Panc1 (cell line): ENCODE measurements around the gene PRKCD. TPM values are rescaled to one million over a fixed set of nuclear protein-coding genes. Genes with fewer than 3 reads are reported as not detected.

ENCODE experiments used
- ATAC-seq: fragments of 200-7000 bp; cut with Tn5 transposase; 2 replicates; pipeline ENCODE4 v1.9.1; 2020; ENCODE audit warnings: mild to moderate bottlenecking, moderate library complexity
- BruUV-seq: library from RNA; stranded (reverse); fragments of 400-500 nt; replicated peaks from 2 replicates; lab custom pipeline; 2021; lab: Mats Ljungman, UMichigan
- CTCF ChIA-PET: fragments of 300-600 bp; sonication (Branson Sonifier 250); formaldehyde crosslinking; loops from one replicate; lab custom pipeline; 2022; ENCODE audit warnings: antibody characterized with exemption; lab: Charles Lee
- POLR2A ChIA-PET: fragments of 300-600 bp; sonication (Branson Sonifier 250); formaldehyde crosslinking; loops from one replicate; lab custom pipeline; 2022; ENCODE audit warnings: antibody characterized with exemption; lab: Charles Lee
- DNase-seq: peaks from one replicate; pipeline ENCODE4 v3.0.0-alpha.2; 2010; ENCODE audit warnings: low read depth, low spot score
- H3K27ac ChIP-seq: 2 replicates; pipeline ENCODE4 v1.5.1; 2011; ENCODE audit warnings: mild to moderate bottlenecking, low read length, inconsistent platforms
- H3K27me3 ChIP-seq: fragments of 200-500 bp; sonication (Bioruptor generic); 2 replicates; pipeline ENCODE4 v1.6.0; 2014; ENCODE audit warnings: low read length, inconsistent platforms; ENCODE audit not compliant: control insufficient read depth, insufficient read depth
- H3K36me3 ChIP-seq: fragments of 200-500 bp; sonication (Bioruptor generic); 2 replicates; pipeline ENCODE4 v1.5.1; 2014; ENCODE audit warnings: inconsistent platforms, mild to moderate bottlenecking, low read length, moderate library complexity; ENCODE audit not compliant: control insufficient read depth, insufficient read depth
- H3K4me1 ChIP-seq: 2 replicates; pipeline ENCODE4 v1.5.1; 2011; ENCODE audit warnings: inconsistent platforms, mild to moderate bottlenecking, low read length, moderate library complexity; ENCODE audit not compliant: control insufficient read depth, insufficient read depth
- H3K4me3 ChIP-seq, 2 experiments: 2 replicates each; pipeline ENCODE4 v1.5.1; 2011 to 2012; ENCODE audit warnings: low read depth in 2 of 2, low read length in 2 of 2, mild to moderate bottlenecking in 2 of 2, inconsistent platforms in 1 of 2, moderate library complexity in 1 of 2
- H3K9me3 ChIP-seq: fragments of 200-500 bp; sonication (Bioruptor generic); 2 replicates; pipeline ENCODE4 v1.5.1; 2014; ENCODE audit warnings: low read depth, mild to moderate bottlenecking, inconsistent platforms, low read length, moderate library complexity; ENCODE audit not compliant: control insufficient read depth, insufficient read depth
- CTCF ChIP-seq: fragments of 450-650 bp; IDR thresholded peaks from 2 replicates; pipeline ENCODE4 v1.5.1; 2017; ENCODE audit warnings: mild to moderate bottlenecking
- POLR2AphosphoS5 ChIP-seq: IDR thresholded peaks from 2 replicates; pipeline ENCODE4 v1.6.1; 2012; ENCODE audit warnings: mild to moderate bottlenecking, low read depth, low read length, moderate library complexity
- REST ChIP-seq, 2 experiments: IDR thresholded peaks; 2 replicates each; pipeline ENCODE4 v1.6.1; 2011 to 2012; ENCODE audit warnings: low read depth in 2 of 2, control low read depth in 1 of 2, low read length in 1 of 2, mild to moderate bottlenecking in 1 of 2, moderate library complexity in 1 of 2; ENCODE audit not compliant: insufficient read depth in 1 of 2
- SIN3A ChIP-seq: IDR thresholded peaks from 2 replicates; pipeline ENCODE4 v1.6.1; 2012; ENCODE audit warnings: low read depth, mild to moderate bottlenecking, low read length, moderate library complexity, borderline replicate concordance; ENCODE audit not compliant: insufficient read depth
- TCF7L2 ChIP-seq: IDR thresholded peaks from 2 replicates; pipeline ENCODE4 v1.6.1; 2011; ENCODE audit warnings: mild to moderate bottlenecking, low read depth, low read length, inconsistent platforms
- in situ Hi-C: cut with HindIII; loops from 2 replicates; pipeline ENCODE4 v1.10.0; 2016; ENCODE audit warnings: low sequenced_read_pairs, low pct_unique_long_range_greater_than_20kb
- intact Hi-C: fragments of 100-400 bp; cut with micrococcal nuclease; formaldehyde crosslinking; loops from one replicate; pipeline ENCODE4 v1.10.0; 2022; ENCODE audit not compliant: unreplicated experiment
- total RNA-seq: library from RNA; stranded (reverse); gene quantifications from one replicate; pipeline ENCODE4 v1.2.1, GENCODE V29; 2021; ENCODE audit not compliant: unreplicated experiment

The PRKCD gene
- total RNA-seq, 1 experiment from 2014 or later: 14.0 TPM

GRCh38 chr3:53218131-53218530 lies 57.1 kb downstream of the PRKCD start:
- DNase-seq (no peak), ATAC-seq (no peak)
- Histone ChIP-seq H3K27me3 (no peaks in the 10 kb centered on the region), H3K4me3 (no peak overlapping the region), H3K27ac (no peak overlapping the region), H3K36me3 (no peaks in the 10 kb centered on the region), H3K9me3 (no peaks in the 10 kb centered on the region), H3K4me1 (no peaks in the 10 kb centered on the region)
- in situ Hi-C loops (no loop called here), intact Hi-C loops (no loop called here)
- POLR2A ChIA-PET: no interaction called here
- BruUV-seq: no TSS peak
- CTCF ChIA-PET: no interaction called here
- TF ChIP-seq CTCF: no peak
- TF ChIP-seq POLR2AphosphoS5: no peak
- no peak for TF ChIP-seq SIN3A
- TF ChIP-seq REST (IDR thresholded peaks at IDR 0.05; ENCODE audit: insufficient read depth in 1 of 2, low read depth in 2 of 2, low read length in 1 of 2): no peak
- TF ChIP-seq TCF7L2: no peak

GRCh38 chr3:53219895-53220483 lies 59.0 kb downstream of the PRKCD start:
- Histone ChIP-seq H3K27ac (no peak overlapping the region), H3K36me3 (no peaks in the 10 kb centered on the region), H3K9me3 (no peaks in the 10 kb centered on the region), H3K27me3 (no peaks in the 10 kb centered on the region), H3K4me1 (no peaks in the 10 kb centered on the region), H3K4me3 (no peak overlapping the region)
- intact Hi-C loops: no loop called here
- peak; percentile 26; the same call in 1 of the 2 replicates for TF ChIP-seq POLR2AphosphoS5
- no peak for TF ChIP-seq REST (IDR thresholded peaks at IDR 0.05; ENCODE audit: insufficient read depth in 1 of 2, low read depth in 2 of 2, low read length in 1 of 2)
- peak; percentile 93 for TF ChIP-seq CTCF
- no peak for TF ChIP-seq TCF7L2
- no peak for TF ChIP-seq SIN3A
- peak; percentile 52 for DNase-seq
- POLR2A ChIA-PET: no interaction called here
- CTCF ChIA-PET: interaction anchor here (0.6 to 1.0 kb wide), 2 partner anchors 86 to 127 kb away, joined by 3 to 4 read pairs; partner anchors contain the start of gene DCP1A
- in situ Hi-C loops: no loop called here
- no TSS peak for BruUV-seq
- ATAC-seq: peak; percentile 91
